ENCODE data around the gene GFI1.
"Not testable (repeated sequence)": the region's sequence is repeated elsewhere in the genome, so short reads cannot be mapped to it uniquely, and the experiment has no call there.

Gene GFI1

DNA sequence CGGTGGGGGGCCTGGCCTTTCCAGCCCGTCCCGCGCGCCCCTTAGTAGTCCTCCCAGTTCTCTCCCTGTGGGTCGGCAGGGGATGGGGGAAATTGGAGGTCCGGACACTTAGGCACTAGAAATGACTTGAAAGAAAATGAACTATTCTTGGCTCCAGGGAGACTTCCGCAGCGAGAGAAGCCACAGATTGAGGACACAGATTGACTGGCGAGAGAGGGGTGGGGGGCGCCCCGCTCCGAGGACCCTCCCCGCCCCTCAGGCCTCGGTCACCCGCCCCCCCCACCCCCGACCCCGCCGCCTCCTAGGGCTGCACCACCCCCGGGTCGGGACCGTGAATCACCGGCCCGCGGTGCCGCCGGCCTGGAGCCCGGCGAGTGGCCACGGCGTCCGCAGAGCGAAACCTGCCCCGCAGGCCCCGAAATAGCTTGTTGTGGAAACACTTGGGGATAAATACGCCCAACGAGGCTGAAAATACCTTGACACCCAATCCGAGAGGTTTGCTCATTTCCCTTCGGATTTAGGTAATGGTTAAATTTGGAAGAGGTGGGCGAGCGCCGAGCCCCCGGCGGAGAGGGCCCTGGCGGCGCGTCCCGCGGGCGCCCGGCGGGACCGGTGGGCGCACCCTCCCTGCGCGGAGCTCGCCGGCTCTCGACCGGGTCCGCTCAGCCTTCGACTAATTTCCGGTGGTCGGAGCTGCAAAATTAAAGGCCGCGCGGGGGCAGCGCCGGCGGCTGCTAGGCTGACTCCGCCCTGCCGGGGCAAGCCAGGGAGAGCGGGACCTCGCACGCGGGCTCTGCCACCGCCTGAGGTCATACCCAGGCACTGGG lies at the start of gene GFI1:
Gene GFI1, minus strand, starts transcription at position 675 of the 827 bp plus-strand sequence. CDS start 3,438 bp downstream, outside the sequence.
- DNase-seq, result peak; percentile 47

DNA sequence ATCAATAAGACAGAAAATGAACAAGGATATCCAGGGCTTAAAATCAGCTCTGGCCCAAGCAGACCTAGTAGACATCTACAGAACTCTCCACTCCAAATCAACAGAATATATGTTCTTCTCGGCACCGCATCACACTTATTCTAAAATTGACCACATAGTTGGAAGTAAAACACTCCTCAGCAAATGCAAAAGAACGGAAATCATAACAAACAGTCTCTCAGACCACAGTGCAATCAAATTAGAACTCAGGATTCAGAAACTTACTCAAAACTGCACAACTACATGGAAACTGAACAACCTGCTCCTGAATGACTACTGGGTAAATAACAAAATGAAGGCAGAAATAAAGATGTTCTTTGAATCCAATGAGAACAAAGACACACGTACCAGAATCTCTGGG lies 45.6 kb upstream of the GFI1 start:
- DNase-seq, result not testable (repeated sequence)

DNA sequence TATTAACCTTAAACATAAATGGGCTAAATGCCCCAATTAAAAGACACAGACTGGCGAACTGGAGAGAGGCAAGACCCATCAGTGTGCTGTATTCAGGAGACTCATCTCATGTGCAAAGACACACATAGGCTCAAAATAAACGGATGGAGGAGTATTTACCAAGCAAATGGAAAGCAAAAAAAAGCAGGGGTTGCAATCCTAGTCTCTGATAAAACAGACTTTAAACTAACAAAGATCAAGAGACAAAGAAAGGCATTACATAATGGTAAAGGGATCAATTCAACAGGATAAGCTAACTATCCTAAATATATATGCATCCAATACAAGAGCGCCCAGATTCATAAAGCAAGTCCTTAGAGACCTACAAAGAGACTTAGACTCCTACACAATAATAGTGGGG lies 45.2 kb upstream of the GFI1 start:
- not testable (repeated sequence) for DNase-seq

DNA sequence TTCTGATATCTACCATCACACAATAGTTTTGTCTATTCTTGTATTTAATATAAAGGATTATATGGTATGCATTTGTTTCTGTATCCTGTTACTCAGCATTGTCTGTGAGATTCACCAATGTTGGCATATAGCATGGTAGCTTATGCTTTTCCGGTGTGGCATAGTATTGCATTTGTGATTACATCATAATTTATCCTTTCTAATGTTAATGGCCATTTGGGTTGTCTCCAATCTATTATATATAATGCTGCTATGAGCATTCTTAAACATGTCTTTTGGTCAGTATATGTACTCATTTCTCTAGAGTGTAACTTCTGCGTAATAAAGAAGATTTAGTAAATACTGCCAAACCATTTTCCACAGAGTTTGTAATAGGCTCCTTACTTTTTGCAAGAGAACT lies 40.9 kb upstream of the GFI1 start:
- no peak for DNase-seq

DNA sequence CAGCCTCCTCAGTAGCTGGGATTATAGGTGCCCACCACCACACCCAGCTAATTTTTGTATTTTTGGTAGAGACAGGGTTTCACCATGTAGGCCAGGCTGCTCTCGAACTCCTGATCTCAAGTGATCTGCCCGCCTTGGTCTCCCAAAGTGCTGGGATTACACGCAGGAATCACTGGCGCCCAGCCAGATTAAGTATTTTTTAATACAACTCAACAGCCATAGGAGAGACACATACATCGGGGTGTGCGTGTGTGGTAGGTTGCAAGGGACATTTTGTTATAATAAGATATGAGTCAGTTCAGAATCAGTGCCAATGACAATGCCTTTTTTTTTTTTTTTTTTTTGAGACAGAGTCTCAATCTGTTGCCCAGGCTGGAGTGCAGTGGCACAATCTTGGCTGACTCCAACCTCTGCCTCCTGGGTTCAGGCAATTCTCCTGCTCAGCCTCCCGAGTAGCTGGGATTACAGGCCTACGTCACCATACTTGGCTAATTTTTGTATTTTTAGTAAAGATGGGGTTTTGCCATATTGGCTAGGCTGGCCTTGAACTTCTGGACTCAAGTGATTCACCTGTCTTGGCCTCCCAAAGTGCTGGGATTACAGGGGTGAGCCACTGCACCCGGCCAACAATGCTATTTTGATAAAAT lies 38.3 kb upstream of the GFI1 start:
- DNase-seq, result not testable (repeated sequence)

DNA sequence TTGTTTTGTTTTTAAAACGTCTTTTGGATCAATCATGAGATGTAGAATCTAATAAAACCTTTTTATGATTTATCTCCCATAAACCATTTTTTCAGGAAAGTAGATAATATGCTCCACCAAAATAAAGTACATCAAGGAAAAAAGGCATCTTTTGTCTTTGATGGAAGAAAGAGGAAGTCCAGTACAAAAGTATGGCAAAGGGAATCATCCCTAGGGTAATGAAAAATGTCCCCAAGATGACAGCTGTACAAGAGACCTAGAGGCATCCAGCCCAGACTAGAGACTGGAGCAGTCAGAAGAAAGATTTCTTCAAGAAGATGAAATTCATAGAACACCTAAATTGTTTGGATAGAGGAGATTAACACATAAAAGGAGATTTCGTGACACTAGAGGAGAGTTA lies 32.3 kb upstream of the GFI1 start:
- DNase-seq, result no peak

DNA sequence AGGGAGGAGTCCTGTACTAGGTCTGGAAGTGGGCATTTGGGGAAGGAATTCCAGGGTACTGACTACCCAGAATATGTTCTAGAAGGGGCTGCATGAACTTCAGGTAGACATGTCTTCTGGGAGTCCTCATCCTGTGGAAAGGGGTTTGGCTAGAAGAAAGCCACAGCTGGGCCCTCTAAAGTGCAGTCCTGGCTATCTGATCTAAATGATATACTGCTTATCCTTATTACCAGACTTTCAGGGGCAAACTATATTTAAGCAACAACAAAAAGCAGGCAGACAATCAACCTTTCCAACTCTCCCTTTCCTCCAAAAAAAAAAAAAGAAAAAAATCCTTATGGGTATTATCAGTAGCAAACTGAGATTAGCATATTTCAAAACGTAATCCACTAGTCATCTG lies 29.8 kb upstream of the GFI1 start:
- DNase-seq, result no peak

DNA sequence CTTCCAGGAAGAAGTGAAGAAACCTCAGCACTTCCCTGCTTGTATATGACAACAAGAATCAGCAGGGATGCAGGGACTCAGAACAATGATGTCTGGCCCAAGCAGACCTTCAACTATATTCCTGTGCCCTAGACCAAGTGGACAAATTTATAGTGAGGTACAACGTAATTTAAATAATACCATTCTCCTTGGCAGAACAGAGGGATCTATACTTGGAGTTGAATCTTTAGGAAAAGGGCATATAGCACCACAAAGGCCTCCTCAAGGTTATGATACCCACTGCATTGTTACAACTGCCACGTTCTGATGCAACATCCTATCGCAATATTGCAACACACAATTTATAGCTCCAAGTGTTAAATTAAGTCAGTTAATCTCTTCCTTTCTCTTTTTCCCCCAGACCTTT lies 29.1 kb upstream of the GFI1 start:
- no peak for DNase-seq

DNA sequence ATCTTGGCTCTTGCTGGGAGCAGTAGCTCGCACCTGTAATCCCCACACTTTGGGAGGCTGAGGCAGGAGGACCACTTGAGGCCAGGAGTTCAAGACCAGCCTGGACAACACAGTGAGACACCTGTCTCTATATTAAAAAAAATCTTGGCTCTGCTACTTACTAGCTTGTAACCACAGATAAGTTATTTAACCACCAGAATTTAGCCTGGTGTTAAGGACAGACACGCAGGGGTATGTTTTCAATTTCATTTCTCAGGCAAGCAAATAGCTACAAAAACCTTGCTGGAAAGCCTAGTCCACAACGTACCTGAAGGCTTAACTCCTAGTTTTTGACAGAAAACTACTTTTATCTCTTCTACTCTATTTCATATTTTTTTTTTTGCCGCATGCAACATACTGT lies 24.8 kb upstream of the GFI1 start:
- no peak for DNase-seq

DNA sequence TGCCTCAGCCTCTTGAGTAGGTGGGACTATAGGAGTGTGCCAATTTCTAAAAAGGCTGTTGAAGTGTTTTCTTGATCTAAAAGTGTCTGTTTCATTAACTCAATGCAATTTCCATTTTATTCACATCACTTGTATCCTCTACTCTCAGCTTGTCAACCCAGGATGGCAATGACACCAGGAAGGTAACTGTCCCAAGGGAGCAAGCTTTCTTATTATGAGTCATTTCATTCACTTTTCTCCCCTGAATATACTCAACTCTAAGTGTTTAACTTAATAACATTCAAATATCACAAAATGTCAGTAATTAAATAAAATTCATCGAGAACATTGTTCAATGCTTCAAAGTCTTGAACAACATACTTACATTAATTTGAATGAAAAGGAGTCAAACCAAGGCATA lies 22.9 kb upstream of the GFI1 start:
- no peak for DNase-seq

DNA sequence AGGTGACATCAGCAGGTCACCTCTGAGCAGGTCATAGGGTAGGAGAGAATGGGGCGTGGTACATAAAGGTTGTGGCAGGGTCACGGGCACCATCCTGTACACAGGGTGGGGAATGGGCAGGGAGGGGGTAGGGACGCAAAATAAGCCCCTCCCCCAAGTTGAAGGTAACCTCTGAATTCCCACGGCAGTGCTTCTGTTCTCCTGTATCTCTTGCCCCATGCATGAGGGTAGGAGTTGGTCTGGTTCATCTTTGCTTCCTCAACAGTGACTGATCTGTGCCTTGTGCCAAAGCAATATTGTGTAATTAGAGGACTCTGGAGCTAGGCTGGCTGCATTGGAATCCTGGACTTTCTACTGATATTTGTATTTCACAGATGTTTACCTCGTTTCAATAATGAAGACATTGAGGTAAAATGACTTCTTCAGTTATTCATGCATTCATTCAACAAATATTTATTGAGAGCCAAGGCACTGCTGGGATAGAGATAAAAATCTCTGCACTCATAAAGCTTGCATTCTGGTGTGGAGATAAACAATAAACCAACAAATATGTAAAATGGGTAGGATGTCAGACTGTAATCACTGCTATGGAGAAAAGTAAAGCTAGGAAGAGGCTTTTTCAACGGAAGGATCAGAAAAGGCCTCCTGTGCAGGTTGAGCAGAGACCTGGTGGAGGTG lies 18.4 kb upstream of the GFI1 start:
- peak; percentile 10 for DNase-seq

DNA sequence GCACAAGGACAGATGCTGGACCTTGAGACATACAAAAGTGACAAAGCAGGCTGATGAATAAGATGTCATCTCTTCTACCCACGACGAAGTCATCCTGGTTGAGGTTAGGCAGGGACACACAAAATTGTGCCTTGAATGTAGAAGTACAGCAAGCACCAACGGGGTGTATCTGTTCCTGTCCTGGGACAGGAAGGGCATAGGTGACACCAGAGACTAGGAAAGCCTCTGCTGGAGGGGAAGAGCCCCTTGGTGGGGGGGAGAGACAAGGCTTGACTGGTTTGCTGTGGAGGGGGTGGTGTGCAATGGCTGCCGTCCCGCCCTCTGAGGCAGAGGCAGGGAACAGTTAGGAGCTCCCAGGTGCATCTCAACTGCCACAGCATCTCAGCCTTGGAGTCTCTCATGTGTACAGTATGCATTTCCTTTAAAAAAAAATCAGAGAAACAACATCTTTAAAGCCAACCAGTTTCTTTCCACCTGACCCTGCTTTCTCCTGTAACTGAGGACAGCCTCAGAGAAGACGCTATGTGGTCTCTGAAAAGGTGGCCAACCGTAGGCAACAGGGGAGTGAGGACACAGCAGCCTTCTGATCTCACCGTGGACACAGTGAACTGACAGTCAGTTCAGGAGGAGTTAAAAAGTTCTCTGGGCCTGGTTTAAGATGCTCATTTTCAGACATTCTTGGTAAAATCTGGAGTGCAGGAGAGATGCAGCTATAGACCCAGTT lies 17.7 kb upstream of the GFI1 start:
- no peak for DNase-seq

DNA sequence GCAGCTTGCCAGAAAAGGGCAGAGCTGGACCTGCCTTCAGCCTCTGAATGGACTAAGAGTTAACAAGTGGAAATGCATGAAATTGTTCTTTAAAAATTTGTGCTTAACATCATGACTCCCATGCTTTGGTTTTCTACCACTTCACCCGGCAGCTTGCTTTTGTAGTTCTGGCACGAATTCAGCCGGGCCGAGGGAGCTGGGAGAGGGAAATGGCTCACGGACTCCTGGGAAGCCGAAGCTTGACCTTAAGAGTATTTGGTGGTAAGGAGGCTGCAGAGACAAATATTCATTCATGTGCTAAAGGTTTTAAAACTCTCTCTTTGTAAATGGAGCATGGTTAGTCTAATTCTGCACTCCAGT lies 17.2 kb upstream of the GFI1 start:
- no peak for DNase-seq

DNA sequence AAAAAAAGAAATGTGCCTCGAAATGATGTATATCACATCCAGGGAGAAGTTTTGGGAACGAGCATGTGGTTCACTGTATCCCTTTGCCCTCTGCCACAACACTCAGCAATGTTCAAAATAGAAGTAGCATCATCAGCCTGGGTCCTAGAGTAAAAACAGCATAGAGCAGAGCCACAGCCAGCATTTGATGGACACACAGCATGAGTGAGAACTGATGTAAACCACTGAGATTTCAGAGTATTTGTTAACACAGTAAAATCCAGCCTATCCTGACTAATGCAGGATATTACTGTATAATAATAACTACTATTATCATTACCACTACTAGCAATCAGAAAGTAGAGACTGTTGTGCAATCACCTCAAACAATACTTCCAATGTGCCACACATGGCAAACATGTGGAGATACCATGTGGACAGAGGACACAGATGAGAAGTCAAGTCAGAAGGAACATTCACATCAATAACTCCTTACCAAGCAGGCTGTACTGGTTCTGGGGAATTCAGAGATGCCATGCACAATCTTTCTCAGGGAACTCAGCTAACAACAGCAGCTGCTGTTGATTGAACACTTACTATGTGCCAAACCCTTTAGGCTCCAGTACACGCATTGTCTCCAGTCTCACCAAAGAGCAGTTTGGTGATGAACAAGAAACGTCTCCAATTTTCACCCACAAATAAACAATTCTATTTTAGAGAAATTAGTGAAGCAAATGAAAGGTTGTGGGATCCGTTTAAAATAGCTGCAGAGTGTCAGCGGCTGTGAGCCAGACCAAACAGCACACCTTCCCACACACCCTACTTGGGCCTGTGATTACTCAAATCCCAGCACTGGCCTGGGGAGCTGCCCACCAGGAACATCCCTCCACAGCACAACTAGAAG lies 16.6 kb upstream of the GFI1 start:
- DNase-seq, result no peak

DNA sequence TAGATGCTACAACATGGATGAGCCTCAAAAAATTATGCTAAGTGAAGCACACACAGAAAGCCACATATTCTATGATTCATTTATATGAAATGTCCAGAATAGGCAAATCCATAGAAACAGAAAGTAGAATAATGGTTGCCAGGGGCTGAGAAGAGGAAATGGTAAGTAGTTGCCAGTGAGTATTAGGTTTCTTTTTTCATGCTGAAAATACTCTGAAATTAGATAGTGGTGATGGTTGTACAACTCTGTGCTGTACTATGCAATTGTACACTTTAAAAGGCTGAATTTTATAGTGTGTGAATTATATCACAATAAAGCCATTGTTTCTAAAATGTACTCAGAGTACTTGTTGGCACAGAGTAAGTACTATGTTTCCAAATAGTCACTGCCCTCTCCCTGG lies 15.5 kb upstream of the GFI1 start:
- peak; percentile 62 for DNase-seq

DNA sequence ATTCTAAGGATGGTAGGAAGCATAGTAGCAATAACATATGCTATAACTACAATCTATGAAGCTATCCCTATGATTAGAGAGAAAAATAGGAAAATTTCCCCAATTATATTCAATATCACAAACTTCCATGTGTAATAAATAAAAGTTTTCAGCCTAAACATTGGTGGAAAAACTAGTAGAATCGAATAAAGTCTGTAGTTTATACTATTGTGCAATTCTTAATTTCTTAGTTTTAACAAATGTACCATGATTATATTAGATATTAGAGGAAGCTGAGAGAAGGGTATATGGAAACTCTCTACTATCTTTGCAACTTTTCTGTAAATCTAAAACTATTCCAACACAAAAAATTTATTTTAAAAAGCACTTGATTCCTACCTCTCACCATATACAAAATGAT lies 13.8 kb upstream of the GFI1 start:
- no peak for DNase-seq

DNA sequence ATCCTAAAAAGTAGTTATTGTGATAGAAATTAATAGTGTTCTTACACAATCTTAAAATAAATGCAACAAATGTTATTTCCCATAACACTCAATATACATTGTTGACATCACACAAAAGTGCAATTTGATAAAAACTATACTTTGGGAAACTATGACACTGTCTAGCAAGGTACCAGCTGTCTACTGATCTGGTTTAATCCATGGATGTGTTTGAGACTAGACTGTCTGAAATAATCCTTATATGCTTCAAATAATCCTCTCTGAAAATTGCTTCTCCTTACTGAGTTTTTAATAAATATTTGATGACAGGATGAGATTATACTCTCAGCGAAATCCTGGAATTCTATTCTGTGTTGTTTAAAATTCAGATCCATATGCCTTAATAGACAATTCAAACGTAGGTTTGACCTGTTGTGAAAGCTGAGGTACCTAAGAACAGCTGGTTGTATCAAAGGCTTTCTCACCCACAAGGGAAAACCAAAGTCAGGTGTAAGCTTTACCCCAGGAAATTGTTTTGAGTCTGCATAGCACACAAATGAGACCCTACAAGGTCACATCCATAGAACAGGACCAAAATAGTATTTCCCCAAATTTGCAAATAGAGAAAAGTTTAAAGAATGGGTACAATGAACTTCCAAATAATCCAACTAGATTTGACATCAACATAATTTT lies 8.8 kb upstream of the GFI1 start:
- DNase-seq, result no peak

DNA sequence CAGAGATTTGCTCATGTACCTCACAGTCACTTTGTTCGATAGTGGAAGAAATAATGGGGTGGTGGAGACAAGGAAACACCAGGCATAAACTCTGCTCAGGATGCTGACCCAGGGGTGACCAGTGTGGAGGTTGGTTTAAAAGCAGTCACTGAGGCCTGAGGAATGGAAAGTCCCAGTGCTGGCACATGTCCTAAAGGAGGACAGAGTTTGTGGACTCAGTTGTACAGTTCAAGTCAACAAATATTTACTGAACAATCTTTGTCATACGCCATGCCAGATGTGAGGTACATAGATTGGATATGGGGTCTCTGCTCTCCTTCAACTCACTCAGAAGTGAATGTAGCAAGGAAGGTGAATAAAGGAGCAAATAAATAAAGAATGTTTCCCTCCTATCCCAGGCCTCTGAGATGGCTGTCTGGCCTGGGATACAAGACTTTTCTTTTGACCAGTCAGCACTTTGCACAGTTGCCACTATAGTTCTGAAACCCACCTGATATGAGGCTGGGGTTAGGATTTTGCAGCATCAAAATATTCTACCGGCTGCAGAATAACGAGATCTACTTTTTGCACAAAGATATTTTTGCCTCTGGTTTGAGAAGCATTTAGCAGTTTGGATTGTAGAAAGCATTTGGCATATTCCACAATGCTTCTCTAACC lies 7.9 kb upstream of the GFI1 start:
- no peak for DNase-seq

DNA sequence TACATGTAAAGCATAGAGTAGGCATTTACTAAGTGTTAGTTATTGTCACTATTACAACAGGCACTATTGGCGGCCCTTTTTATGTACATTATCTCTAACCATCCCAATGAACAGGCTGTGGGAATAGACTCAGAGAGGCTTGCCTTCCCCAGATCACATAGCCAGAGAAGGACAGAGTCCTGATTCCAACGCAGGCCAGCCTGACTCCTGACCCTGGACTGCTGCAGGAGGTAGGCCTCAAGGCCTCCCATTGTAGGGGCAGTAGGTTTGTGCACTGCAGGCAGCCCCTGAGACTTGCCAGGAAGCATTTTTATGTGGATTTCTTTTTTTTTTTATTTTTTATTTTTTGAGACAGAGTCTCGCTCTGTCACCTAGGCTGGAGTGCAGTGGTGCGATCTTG lies 6.4 kb upstream of the GFI1 start:
- no peak for DNase-seq

DNA sequence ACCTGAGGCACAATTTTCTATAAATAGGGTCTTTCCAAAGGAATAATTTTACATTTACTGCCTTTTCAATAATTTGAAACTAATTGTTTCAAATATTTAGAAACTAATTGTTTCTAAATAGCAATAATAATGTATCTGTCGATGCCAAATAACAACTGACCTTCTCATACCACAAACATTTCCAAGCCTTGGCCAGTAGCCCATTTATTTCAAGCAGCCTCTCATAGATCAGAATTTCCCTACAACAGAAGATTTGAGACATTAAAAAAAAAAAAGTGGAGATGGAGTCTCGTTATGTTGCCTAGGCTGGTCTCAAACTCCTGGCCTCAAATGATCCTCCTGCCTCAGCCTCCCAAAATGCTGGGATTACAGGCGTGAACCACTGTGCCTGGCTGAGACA lies 2.1 kb upstream of the GFI1 start:
- no peak for DNase-seq

DNA sequence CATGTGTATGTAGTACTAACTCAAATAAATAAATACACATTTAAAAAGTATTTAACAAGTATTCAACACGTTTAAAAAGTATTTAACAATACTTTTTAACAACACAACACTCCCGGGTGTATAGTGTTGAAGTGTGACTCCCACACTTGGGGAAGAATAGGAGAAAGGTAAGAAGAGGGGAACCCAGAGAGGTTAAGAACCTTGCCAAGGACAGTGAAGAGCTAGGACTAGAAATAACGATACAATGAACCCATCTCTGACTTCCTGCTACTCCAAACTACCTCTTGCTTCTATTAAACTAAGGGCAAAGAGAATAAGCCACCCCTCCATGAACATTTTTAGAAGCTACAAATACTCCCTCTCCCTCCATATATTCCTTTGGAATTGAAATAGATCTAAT lies 1.7 kb upstream of the GFI1 start:
- DNase-seq, result no peak

Measured in EL (cell line).